ENCODE data around the gene WFDC11. TPM values are rescaled to one million over a fixed set of nuclear protein-coding genes. Genes with fewer than 3 reads are reported as not detected.
"Not testable (repeated sequence)": the region's sequence is repeated elsewhere in the genome, so short reads cannot be mapped to it uniquely, and the experiment has no call there.

The WFDC11 gene
- total RNA-seq = not detected

DNA sequence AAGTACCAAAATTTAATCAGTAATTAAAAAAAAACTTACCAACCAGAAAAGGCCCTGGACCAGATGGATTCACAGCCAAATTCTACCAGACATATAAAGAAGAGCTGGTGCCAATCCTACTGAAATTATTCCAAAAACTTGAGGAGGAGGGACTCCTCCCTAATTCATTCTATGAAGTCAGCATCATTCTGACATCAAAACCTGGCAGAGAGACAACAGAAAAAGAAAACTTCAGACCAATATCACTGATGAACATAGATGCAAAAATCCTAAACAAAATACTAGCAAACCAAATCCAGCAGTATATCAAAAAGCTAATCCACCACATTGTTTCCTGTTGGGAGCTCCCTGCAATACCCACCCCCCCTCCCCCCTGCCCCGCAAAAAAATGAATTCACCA lies at the start of gene WFDC11:
WFDC11 (minus strand) TSS at position 101 of the 400 bp plus-strand sequence. CDS start 19,639 bp downstream, outside the sequence.
- Mint-ChIP-seq H3K4me1 (ENCODE audit: low read depth) (no peaks in the 10 kb centered on the region), H3K4me3 (no peak within 1 kb of the TSS), H3K9me3 (peaks cover 0 to 3% of the 10 kb centered on the region in 2 donors), H3K27ac (no peak within 1 kb of the TSS), H3K27me3 (ENCODE audit: low read depth) (peaks cover 45% of the 10 kb centered on the region), H3K36me3 (ENCODE audit: insufficient read depth in 2 of 2) (no peaks in the 10 kb centered on the region)
- ATAC-seq (replicated peaks in 1 of 2) = no peak
- no peak for DNase-seq

DNA sequence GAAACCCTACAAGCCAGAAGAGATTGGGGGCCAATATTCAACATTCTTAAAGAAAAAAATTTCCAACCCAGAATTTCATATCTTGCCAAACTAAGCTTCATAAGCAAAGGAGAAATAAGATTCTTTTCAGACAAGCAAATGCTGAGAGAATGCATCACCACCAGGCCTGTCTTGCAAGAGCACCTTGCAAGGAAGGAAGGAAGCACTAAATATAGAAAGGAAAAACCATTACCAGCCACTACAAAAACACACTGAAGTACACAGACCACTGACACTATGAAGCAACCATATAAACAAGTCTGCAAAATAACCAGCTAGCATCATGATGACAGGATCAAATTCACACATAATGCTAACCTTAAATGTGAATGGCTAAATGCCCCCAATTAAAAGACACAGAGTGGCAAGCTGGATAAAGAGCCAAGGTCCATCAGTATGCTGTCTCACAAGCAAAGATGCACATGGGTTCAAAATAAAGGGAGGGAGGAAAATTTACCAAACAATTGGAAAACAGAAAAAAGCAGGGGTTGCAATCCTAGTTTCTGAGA lies 46.2 kb upstream of the WFDC11 start:
- not testable (repeated sequence) for H3K4me3 Mint-ChIP-seq; H3K4me1 Mint-ChIP-seq (ENCODE audit: low read depth); H3K36me3 Mint-ChIP-seq (ENCODE audit: insufficient read depth in 2 of 2); DNase-seq; H3K27ac Mint-ChIP-seq; H3K9me3 Mint-ChIP-seq; ATAC-seq (replicated peaks in 1 of 2)
- peaks cover 71% of the 10 kb centered on the region for H3K27me3 Mint-ChIP-seq (ENCODE audit: low read depth)

DNA sequence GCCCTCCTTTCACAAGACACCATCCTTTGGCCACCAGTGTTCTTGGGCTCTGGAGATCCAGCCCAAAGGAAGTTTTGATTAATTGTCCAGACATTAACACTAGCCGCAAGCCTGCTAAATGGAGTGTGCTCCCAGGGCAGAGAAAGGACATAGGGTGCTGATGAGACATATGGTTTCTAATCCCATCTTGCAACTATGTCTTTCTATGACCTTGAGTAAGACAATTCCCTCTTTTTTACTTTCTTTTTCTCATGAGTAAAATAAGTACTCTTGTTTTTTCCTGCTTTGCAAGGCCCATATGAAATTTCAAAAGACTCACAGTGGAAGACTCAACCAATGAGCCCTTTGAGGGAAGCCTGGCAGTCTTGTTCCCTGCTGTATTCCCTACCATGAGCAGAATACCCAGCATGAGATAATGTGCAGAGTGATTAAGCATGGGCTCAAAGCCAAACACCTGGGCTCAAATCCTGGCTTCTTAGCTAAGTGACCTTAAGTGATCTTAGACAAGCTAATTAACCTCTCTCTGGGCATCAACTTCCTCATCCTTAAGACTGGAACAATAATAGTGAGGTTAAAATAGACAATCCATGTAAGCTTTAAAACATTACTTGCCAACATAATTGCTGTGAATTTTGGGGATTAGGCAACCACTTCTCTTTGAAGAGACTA lies 35.1 kb upstream of the WFDC11 start, which contains the start of gene WFDC10B:
WFDC10B (minus strand) TSS at position 51 of the 669 bp plus-strand sequence. CDS start 19,027 bp downstream, outside the sequence.
- peaks cover 38% of the 10 kb centered on the region for H3K27me3 Mint-ChIP-seq (ENCODE audit: low read depth)
- no peaks in the 10 kb centered on the region for H3K36me3 Mint-ChIP-seq (ENCODE audit: insufficient read depth in 2 of 2)
- H3K27ac Mint-ChIP-seq = no peak within 1 kb of the TSS
- ATAC-seq (replicated peaks in 1 of 2) (no peak), DNase-seq (no peak)
- no peaks in the 10 kb centered on the region for H3K4me1 Mint-ChIP-seq (ENCODE audit: low read depth)
- H3K4me3 Mint-ChIP-seq = no peak within 1 kb of the TSS
- no peaks in the 10 kb centered on the region for H3K9me3 Mint-ChIP-seq

DNA sequence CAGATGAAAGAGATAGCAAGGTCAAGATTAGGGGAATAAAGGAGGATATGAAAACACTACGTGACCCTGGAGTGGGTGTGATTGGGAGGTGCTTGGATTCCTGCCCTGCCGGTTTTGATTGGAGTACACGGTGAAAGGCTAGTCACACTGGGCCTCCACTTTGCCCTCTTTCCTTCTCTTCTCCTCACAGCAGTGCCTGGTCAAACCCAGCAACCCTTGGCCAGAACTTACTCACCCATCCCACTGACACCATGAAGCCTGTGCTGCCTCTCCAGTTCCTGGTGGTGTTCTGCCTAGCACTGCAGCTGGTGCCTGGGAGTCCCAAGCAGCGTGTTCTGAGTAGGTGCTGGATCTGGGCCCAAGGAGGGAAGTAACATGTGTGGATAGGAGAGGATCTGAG lies 31.8 kb upstream of the WFDC11 start, which contains the start of gene WFDC13:
WFDC13 (plus strand) TSS at position 166 of the 400 bp plus-strand sequence; CDS start at position 252, 86 bp downstream.
- H3K4me3 Mint-ChIP-seq = no peak within 1 kb of the TSS
- no peak for DNase-seq
- H3K9me3 Mint-ChIP-seq = no peaks in the 10 kb centered on the region
- H3K27me3 Mint-ChIP-seq (ENCODE audit: low read depth) = peaks cover 26% of the 10 kb centered on the region
- no peak for ATAC-seq (replicated peaks in 1 of 2)
- no peak within 1 kb of the TSS for H3K27ac Mint-ChIP-seq
- no peaks in the 10 kb centered on the region for H3K4me1 Mint-ChIP-seq (ENCODE audit: low read depth)
- no peaks in the 10 kb centered on the region for H3K36me3 Mint-ChIP-seq (ENCODE audit: insufficient read depth in 2 of 2)

DNA sequence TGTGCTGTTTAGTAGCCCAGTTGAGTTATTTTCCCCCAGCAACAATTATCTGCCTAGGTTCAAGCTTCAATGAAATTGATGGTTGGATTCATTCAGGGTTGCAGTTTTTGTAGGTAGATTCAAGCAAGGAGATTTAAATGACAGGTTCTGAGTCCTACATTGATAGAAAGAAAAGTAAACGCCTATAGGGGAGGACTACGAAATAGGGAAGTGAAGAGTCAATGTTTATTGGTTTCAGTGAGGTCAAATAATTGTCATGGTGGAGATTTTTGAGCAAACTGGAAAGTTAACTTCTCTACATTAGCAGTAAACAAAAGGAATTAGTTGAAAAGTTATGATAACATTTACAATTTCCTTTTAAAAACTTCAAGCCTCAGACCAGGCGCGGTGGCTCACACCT lies 31.1 kb upstream of the WFDC11 start:
- Mint-ChIP-seq H3K27ac (no peak overlapping the region), H3K36me3 (ENCODE audit: insufficient read depth in 2 of 2) (no peaks in the 10 kb centered on the region), H3K4me3 (no peak overlapping the region), H3K27me3 (ENCODE audit: low read depth) (peaks cover 33% of the 10 kb centered on the region), H3K4me1 (ENCODE audit: low read depth) (no peaks in the 10 kb centered on the region), H3K9me3 (no peaks in the 10 kb centered on the region)
- DNase-seq (no peak), ATAC-seq (replicated peaks in 1 of 2) (no peak)

DNA sequence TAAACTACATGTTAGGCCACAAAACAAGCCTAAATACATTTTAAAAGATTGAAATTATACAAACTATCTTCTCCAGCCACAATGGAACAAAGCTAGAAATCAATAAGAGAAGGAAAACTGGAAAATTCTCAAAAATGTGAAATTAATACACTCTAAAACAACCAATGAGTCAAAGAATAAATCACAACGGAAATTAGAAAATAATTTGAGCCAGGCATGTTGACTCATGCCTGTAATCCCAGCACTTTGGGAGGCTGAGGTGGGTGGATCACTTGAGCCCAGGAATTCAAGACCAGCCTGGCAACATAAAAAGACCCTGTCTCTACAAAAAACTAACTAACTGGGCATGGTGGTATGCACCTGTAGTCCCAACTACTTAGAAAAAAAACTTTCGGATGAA lies 25.5 kb upstream of the WFDC11 start:
- ATAC-seq (replicated peaks in 1 of 2) = no peak

DNA sequence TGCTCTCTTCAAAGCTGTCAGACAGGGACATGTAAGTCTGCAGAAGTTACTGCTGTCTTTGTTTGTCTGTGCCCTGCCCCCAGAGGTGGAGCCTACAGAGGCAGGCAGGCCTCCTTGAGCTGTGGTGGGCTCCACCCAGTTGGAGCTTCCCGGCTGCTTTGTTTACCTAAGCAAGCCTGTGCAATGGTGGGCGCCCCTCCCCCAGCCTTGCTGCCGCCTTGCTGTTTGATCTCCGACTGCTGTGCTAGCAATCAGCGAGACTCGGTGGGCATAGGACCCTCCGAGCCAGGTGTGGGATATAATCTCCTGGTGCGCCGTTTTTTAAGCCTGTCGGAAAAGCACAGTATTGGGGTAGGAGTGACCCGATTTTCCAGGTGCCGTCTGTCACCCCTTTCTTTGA lies 23.3 kb upstream of the WFDC11 start:
- not testable (repeated sequence) for H3K9me3 Mint-ChIP-seq; H3K27ac Mint-ChIP-seq; DNase-seq; H3K4me3 Mint-ChIP-seq; H3K36me3 Mint-ChIP-seq (ENCODE audit: insufficient read depth in 2 of 2); ATAC-seq (replicated peaks in 1 of 2); H3K4me1 Mint-ChIP-seq (ENCODE audit: low read depth)
- peaks cover 44% of the 10 kb centered on the region for H3K27me3 Mint-ChIP-seq (ENCODE audit: low read depth)

More for the DNA sequence above, 25.5 kb upstream of the WFDC11 start:
- Mint-ChIP-seq H3K27me3 (ENCODE audit: low read depth) (peaks cover 43% of the 10 kb centered on the region), H3K4me3 (no peak overlapping the region), H3K4me1 (ENCODE audit: low read depth) (no peaks in the 10 kb centered on the region), H3K9me3 (peaks cover 0 to 1% of the 10 kb centered on the region in 2 donors), H3K36me3 (ENCODE audit: insufficient read depth in 2 of 2) (peaks cover 1 to 3% of the 10 kb centered on the region in 2 donors), H3K27ac (no peak overlapping the region)
- DNase-seq = no peak

DNA sequence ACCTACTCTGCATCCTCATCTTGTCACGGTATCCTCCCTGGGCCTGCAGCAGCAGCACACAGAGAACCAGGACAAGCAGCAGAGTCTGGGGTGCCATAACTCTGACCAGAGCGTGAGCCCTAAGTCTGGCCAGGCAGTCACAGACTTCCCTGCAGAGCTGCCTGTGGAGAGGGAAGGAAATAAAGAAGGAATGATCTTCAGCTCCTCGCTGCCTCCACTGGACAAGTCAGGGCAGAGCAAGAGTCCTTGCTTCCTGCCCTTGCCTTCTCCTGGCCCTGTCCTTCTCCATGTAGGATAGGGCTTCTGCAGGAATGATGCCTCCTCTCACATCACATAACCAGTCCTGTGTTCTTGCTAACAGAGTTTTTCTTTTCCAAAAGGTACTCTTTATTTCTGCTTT lies 15.9 kb upstream of the WFDC11 start:
- Mint-ChIP-seq H3K27me3 (ENCODE audit: low read depth) (peaks cover 20% of the 10 kb centered on the region), H3K4me1 (ENCODE audit: low read depth) (no peaks in the 10 kb centered on the region), H3K27ac (no peak overlapping the region), H3K9me3 (peaks cover 1 to 4% of the 10 kb centered on the region in 2 donors), H3K4me3 (no peak overlapping the region), H3K36me3 (ENCODE audit: insufficient read depth in 2 of 2) (peaks cover 0 to 1% of the 10 kb centered on the region in 2 donors)
- ATAC-seq (replicated peaks in 1 of 2) (no peak), DNase-seq (no peak)

DNA sequence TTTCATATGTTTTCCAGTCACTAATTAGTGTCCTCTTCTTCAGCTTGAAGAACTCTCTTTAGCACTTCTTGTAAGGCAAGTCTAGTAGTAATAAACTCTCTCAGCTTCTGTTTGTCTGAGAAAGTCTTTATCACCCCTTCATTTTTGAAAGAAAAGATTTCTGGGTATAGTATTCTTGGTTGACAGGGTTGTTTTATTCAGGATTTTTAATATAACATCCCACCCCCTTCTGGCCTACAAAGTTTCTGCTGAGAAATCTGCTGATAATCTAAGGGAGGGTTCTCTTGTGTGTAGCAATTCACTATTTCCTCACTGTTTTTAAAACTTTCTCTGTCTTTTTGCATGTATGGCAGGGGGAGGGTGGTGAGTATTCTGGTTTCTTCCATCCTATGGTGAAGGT lies 9.6 kb upstream of the WFDC11 start:
- ATAC-seq (replicated peaks in 1 of 2) (no peak), DNase-seq (no peak)
- H3K9me3 Mint-ChIP-seq = peaks cover 8 to 10% of the 10 kb centered on the region in 2 donors
- H3K27me3 Mint-ChIP-seq (ENCODE audit: low read depth) = peaks cover 14% of the 10 kb centered on the region
- H3K27ac Mint-ChIP-seq = no peak overlapping the region
- H3K4me3 Mint-ChIP-seq = no peak overlapping the region
- peaks cover 2 to 5% of the 10 kb centered on the region in 2 donors for H3K36me3 Mint-ChIP-seq (ENCODE audit: insufficient read depth in 2 of 2)
- H3K4me1 Mint-ChIP-seq (ENCODE audit: low read depth) = no peaks in the 10 kb centered on the region

DNA sequence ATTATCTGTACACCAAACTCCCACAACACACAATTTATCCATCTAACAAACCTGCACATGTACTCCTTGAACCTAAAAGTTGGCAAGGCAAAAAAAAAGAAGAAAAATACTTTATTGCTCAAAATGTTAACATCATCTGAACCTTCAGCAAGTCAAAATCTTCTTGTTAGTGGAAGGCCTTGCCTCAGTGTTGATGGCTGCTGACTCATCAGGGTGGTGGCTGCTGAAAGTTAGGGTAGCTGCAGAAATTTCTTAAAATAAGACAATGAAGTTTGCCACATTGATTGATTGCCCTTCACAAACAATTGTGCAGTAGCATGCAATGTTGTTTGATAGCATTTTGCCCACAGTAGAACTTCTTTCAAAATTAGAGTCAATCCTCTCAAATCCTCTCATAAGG lies 2.7 kb upstream of the WFDC11 start:
- DNase-seq (no peak), ATAC-seq (replicated peaks in 1 of 2) (no peak)
- Mint-ChIP-seq H3K27ac (no peak overlapping the region), H3K36me3 (ENCODE audit: insufficient read depth in 2 of 2) (no peaks in the 10 kb centered on the region), H3K4me1 (ENCODE audit: low read depth) (no peaks in the 10 kb centered on the region), H3K4me3 (no peak overlapping the region), H3K9me3 (peaks cover 3 to 4% of the 10 kb centered on the region in 2 donors), H3K27me3 (ENCODE audit: low read depth) (peaks cover 48% of the 10 kb centered on the region)

DNA sequence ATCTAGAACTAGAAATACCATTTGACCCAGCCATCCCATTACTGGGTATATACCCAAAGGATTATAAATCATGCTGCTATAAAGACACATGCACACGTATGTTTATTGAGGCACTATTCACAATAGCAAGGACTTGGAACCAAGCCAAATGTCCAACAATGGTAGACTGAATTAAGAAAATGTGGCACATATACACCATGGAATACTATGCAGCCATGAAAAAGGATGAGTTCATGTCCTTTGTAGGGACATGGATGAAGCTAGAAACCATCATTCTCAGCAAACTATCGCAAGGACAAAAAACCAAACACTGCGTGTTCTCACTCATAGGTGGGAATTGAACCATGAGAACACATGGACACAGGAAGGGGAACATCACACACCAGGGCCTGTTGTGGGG lies 13.0 kb downstream of the WFDC11 start:
- H3K27ac Mint-ChIP-seq; ATAC-seq (replicated peaks in 1 of 2): not testable (repeated sequence)
- peaks cover 26% of the 10 kb centered on the region for H3K27me3 Mint-ChIP-seq (ENCODE audit: low read depth)

DNA sequence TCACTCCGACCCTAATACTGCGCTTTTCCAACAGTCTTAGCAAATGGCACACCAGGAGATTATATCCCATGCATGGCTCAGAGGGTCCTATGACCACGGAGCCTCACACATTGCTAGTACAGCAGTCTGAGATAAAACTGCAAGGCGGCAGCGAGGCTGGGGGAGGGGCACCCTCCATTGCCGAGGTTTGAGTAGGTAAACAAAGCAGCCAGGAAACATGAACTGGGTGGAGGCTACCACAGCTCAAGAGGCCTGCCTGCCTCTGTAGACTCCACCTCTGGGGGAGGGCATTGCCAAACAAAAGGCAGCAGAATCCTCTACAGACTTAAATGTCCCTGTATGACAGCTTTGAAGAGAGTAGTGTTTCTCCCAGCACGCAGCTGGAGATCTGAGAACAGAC lies 18.3 kb downstream of the WFDC11 start:
- not testable (repeated sequence) for H3K4me1 Mint-ChIP-seq (ENCODE audit: low read depth); H3K27ac Mint-ChIP-seq; H3K4me3 Mint-ChIP-seq

More for the DNA sequence above, 13.0 kb downstream of the WFDC11 start:
- not testable (repeated sequence) for H3K9me3 Mint-ChIP-seq; DNase-seq; H3K36me3 Mint-ChIP-seq (ENCODE audit: insufficient read depth in 2 of 2); H3K4me3 Mint-ChIP-seq; H3K4me1 Mint-ChIP-seq (ENCODE audit: low read depth)

DNA sequence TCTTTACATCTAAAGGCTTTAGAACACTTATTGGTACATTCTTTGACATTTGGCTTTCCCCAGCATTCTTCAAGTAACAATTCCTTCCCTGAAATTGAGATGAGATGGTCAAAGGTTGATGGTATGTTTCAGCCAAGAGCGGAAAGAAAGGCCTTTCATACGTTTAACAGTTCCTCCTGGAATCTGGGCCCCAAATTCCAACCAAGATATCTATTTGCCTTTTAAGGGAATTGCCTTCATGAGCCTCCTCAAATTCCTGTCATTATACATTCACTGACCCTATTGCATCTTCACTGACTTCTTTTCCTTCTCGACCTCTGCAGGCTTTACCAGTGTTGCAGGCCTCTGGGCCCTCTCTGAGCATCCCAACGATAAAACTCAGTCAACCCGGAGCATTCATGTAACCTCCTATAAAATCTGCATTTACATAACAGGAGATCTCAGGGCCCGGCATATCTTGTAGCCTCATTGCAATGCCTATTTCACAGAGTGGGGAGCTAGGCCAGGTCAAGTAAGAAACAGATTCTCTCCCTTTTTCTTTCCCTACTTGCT lies 20.7 kb downstream of the WFDC11 start:
- Mint-ChIP-seq H3K27ac (no peak overlapping the region), H3K36me3 (ENCODE audit: insufficient read depth in 2 of 2) (no peaks in the 10 kb centered on the region), H3K27me3 (ENCODE audit: low read depth) (peaks cover 22% of the 10 kb centered on the region), H3K9me3 (peaks cover 0 to 3% of the 10 kb centered on the region in 2 donors), H3K4me1 (ENCODE audit: low read depth) (no peaks in the 10 kb centered on the region), H3K4me3 (no peak overlapping the region)
- DNase-seq (no peak), ATAC-seq (replicated peaks in 1 of 2) (no peak)

More for the DNA sequence above, 18.3 kb downstream of the WFDC11 start:
- H3K27me3 Mint-ChIP-seq (ENCODE audit: low read depth) = peaks cover 27% of the 10 kb centered on the region
- not testable (repeated sequence) for DNase-seq; ATAC-seq (replicated peaks in 1 of 2); H3K9me3 Mint-ChIP-seq; H3K36me3 Mint-ChIP-seq (ENCODE audit: insufficient read depth in 2 of 2)

All from activated T-cell treated with anti-CD3 and anti-CD28 coated beads, Interleukin-2, amount 50 U/mL, for 72 hours (primary cell).